T-helper 2 cell treated with Interferon-gamma antibody and Interleukin-4, amounts not matched to agents 100 ng/mL and 5 ng/mL, for 36 hours (primary cell): ENCODE data around the gene MOB3A. TPM values are rescaled to one million over a fixed set of nuclear protein-coding genes. Genes with fewer than 3 reads are reported as not detected.

Experiments
- intact Hi-C: fragments of 100-400 bp; cut with micrococcal nuclease; formaldehyde crosslinking; loops from one replicate; pipeline ENCODE4 v1.15.1; 2023
- total RNA-seq: library from RNA; stranded (reverse); gene quantifications from 2 replicates; pipeline ENCODE4 v1.2.3, GENCODE V29; 2022

The MOB3A gene
- total RNA-seq, 1 donor from 2014 or later: 239 TPM

DNA sequence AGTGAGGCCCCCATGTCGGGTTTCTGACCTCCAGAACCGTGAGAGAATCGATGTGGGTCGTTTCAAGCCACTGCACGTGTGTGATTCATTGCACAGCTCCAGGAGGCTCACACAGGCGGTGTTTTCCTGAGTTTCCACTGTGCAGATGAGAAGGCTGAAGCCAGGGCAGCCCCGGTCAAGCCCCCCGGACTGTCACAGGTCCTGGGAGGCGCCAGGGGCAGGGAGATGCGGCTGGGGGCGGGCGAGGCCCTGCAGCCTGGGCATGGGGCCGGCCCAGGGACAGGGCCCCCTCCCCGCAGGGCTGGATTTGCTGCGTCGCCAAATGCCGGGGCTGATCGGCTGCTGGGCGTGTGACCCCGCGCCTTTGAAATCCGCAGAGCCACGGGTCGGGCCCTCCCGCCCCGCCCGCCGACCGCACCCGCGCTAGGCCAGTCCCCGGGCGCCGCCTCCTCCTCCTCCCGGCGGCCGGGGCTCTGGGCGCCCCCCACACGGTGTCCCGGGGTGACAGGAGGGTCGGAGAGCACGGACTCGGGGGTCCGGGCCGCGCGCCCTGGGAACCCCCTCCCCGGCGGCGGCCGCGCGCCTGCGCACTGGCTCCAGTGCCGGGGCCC lies 35.1 kb downstream of the MOB3A start:
- intact Hi-C loops: loop anchor here (1.0 to 2.0 kb wide), 2 partner anchors 10 to 36 kb away; partner anchors contain the start of genes IZUMO4, MKNK2 and MOB3A

DNA sequence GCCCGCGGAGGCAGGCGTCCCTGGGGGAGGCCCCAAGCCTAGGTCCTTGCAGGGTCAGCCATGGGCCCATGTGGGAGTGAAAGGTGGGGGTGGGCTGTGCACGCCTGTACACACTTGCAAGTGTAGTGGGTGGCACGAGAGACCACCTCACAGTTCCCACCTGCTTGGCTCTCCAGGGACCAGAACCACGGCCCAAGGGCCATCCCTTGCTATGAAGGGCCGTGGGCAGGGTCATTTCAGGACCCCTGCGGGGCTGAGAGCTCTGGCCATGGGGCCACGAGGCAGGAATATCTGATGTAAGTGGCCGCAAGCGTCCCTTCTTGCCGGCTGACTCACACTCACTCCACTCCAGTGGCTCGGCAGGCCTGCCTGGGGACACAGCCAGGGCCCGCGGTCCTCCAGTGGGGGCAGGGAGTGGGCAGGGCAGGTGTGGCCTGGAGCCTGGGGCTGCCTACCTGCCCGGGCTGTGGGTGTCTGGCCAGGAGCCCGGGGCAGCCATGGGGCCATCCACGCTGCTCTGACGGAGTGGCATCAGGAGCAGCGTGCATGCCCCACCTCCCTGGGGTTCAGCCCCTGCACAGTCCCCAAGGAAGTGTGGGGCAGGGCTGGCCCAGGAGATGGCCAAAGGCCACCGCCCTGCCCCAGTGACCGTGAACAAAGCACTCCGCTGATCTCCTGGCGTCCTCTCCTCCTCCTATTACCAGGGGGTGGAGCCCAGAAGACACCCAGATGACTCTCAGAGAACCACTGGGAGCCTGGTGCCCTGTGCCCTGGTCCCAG lies 36.5 kb downstream of the MOB3A start:
- intact Hi-C loops: loop anchor here (2.0 kb wide), 1 partner anchor 37 kb away; the partner anchor contains the start of genes IZUMO4 and MOB3A

DNA sequence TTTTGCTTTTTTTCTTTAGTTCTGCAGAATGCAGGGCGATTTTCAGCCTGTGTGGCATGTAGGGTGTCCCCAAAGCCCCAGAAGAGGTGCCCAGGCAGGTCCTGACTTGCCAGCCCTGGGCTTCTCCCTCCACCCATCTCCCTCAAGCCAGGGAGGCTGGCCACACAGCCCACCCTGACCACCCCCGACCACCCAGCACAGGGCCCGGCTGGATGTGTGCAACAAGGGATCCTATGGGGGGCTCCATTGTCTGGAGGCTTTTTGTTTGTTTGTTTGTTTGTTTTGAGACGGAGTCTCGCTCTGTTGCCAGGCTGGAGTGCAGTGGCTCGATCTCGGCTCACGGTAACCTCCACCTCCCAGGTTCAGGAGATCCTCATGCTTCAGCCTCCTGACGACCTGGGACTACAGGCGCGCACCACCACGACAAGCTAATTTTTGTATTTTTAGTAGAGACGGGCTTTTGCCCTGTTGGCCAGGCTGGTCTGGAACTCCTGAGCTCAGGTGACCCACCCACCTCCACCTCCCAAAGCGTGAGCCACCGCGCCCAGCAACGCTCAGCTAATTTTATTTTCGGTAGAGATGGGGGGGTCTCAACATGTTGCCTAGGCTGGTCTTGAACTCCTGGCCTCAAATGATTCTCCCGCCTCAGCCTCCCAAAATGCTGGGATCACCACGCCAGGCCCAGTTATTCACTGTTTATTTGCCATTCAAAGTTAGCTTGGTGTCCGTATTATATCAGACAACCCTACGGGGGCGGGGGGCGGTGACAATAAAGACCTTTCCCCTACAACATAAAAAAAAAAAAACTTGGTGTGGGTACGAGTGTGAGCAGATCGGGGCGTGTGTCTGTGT lies 37.3 kb downstream of the MOB3A start:
- intact Hi-C loops: no loop called here

DNA sequence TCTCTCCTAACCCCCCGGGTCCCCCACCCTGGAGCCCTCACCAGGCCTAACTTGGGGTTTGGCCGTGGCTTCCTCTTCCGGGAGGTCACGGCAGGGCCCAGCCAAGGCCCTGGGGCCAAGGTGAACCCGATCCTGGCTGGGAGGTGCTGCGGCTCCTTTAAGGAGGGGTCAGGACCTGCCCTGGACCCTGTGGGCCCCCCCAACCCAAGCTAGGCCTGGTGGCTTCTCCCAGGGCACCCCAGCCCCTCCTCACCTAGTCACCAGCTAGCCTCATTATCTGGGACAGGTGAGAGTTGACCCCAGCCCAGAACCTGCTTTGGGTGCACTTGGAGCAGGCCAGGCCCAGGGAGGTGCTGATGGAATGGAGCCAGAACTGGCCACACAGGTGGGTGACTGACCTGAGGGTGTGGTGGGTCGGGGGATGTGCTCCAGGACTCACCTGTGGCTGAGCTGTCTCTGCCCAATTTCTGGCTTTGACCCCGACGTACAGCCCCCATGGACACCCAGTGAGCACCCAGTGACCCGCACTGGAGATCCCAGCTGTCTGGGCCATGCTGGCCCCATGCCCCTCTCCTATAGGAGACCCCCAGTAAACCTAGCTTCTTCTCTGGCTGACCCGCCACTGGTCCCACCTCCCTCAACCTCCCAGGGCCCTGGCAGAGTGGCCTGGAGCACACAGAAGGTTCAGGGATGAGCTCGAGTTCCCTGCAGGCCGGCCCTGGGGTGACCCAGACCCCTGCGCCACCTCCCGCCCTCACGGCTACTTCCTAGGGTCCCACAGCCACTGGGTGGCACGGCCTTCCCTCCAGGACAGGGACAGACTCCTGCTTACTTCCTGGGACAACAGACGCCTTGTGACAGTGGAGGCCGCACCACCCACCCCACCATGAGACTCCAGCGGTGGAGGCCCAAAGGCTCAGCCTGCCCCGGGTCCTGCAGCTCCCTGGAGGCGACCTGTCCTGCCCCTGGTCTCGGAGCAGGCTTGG lies 38.3 kb downstream of the MOB3A start:
- intact Hi-C loops: no loop called here

DNA sequence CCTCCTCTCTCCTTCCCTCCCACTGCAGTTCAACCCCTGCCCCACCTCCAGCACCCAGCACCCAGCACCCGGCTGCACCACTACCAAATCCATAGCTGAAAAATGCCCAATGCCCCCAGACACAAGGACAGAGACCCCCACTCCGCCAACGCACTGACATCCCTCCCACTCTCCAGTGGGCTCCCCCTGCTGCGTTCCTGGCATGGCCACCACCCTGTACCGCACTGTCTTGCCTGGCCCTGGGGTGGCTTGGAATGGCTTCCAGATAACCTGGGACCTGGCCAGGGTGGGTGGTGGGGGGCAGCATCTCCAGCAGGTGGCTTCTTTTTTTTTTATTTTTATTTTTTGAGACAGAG lies 39.3 kb downstream of the MOB3A start:
- intact Hi-C loops: no loop called here

DNA sequence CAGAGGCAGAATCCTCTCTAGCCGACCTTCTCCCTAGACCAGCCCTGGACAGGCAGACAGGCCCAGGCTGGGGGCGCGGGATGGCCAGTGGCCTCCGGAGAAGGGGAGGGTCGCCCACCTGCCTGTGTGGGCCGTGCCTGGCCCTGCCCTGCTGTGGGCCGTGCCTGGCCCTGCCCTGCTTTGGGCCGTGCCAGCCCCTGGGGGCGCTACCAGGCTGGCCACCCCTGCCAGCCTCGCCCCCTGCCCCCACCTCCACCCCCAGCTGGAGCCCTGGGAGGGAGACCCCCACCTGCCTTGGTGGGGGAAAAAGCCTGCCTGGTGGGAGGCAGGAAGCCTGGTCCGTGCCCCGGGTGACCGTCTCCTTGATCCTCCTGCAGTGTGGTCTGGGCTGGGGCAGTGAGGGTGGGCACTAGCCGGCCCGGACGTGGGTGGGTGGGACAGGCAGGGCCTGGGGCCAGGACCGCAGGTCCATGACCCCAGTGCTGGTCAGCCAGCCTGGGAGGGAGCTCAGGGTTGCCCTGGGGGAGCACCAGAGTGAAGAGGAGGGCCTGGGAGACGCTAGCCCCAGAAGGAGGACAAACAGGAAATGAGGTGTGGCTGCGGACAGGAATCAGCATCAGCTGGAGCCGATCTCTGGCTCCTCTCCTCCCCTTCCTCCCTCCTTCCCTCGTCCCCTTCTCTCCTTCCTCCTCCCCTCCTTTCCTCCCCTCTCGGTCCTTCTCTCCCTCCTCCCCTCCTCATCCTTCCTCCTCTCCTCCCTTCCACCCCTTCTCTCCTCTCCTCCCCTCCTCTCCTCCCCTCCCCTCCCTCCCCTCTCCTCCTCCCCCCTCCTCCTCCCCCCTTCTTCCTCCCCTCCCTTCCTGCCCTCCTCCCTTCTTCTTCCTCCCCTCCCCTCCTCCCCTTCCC lies 39.9 kb downstream of the MOB3A start:
- intact Hi-C loops: no loop called here

DNA sequence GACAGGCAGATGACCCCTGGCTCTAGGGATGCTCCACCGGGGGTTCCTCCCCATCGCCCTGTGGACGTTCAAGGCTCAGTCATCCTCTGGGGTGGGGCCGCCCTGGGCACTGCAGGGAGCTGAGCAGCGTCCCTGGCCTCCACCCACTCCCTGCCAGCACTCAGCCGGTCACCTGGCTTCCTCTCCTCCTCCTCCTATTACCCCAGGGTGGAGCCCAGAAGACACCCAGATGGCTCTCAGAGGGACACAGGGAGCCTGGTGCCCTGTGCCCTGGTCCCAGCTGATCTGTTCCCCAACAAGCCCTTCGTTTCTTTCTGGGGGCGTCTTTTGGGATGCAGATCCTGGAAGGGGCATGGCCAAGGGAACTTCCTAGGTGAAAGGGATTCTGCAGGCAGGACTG lies 41.4 kb downstream of the MOB3A start:
- intact Hi-C loops: loop anchor here (5.0 kb wide), 1 partner anchor 37 kb away; the partner anchor contains the start of gene BTBD2

DNA sequence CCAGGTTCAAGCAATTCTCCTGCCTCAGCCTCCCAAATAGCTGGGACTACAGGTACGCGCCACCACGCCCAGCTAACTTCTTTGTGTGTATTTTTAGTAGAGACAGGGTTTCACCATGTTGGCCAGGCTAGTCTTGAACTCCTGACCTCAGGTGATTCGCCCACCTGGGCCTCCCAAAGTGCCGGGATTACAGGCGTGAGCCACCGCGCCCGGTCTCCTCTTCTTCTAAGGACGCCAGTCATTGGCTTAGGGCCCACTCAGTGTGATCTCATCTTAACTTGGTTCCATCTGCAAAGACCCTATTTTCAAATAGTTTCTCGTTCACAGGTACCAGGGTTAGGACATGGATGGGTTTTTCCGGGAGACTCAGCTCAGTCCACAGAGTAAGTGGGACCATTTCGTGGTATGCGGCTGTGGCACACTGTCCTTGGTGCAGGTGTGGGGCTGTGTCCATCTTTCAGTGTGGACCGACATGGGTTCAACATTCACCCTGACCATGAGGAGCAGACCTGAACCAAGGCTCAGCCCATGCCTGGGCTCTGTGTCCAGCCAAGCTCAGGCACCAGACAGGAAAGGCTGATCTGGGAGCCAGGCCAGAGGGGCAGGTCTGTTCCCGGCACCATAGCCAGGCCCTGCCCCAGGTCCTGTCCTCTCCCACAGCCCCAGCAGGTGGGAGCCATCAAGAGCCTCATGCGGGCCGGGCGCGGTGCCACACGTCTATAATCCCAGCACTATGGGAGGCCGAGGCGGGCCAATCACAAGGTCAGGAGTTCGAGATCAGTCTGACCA lies 42.3 kb downstream of the MOB3A start:
- intact Hi-C loops: loop anchor here (5.0 kb wide), 1 partner anchor 36 kb away; the partner anchor contains the start of gene BTBD2

DNA sequence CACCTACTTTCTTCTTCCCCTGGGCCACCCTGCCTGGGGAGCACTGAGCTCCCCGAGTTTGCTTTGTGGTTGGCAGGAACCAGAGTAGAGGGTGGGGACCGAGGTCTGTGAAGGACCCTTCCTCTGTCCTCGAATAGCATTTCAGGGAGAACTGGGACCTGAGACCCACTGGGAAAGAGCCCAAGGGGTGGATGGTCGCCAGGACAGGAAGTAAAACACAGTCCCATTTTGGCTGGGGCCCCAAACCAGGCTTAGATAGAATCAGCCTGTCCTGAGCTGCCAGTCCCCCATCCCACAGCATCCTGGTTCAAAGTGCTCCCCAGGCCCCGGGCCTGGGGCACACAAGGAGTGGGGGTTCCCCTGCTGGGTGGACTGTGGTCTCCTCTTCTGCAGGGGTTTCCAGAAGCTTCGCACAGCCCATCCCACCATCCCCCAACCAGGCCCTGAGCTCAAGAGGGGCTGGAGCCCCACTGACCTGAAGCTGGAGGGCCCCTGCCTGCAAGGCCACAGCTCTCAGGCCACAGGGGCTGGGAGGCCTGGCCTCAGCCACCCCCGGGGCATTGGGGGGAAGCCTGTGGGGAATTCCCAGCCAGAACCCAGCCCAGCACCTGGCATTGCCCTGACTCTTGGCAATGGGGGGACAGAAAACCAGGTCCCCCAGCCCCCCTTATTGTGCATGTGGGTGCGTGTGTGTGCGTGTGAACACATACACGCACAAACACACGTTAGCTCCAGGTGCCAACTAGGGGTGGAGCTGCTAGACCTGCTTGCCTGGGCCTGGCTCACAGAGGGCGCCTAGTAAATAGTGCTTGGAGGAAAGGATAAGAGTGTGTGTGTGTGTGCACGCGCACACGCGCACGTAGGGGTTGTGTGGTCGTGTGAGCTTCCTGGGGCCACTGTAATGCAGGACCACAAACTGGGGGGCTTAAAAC lies 44.1 kb downstream of the MOB3A start:
- intact Hi-C loops: loop anchor here (1.0 to 5.0 kb wide), 5 partner anchors 9 to 45 kb away; partner anchors contain the start of genes BTBD2, IZUMO4 and MOB3A

DNA sequence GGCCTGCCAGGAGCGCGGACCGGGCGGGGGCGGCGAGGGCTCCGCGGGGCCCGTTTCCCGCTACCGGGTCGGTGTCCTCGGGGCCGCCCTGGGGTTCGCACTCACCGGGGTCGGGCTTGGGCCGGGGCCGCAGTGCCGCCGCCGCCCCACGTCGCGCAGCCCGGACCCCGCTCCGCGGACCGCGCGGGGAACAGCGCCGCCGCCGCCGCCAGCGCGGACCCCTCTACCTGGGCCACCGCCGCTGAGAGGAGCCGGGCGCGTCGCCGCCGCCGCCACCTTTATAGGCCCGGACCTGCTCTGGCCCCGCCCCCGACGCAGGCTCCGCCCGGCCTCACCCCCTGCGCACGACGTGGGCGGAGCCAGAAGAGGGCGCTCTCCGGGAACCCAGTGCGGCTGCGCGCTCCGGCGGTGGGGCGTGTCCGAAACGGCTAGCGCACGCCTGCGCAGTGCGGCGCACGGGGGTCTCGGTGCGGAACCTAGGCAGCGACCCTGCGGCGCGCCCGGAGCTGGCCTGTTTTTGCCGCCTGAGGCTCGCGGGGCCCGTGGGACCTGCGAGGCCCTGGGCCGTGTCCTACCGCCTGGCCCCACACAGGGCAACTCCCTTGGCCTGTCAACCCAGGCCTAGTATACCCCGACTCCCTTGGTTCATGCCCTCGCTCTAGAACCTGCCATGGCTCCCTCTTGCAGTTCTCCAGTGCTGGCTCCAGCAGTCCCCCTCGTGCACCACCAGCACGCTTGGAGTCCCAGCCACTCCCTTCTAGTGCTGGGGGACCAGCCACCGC lies 44.9 kb downstream of the MOB3A start, which contains the start of gene MKNK2:
MKNK2 (minus strand) TSS at position 254 of the 782 bp plus-strand sequence. CDS start 393 bp downstream, outside the sequence.
- intact Hi-C loops: loop anchor here (1.0 to 5.0 kb wide), 5 partner anchors 9 to 46 kb away; partner anchors contain the start of genes BTBD2, IZUMO4 and MOB3A

DNA sequence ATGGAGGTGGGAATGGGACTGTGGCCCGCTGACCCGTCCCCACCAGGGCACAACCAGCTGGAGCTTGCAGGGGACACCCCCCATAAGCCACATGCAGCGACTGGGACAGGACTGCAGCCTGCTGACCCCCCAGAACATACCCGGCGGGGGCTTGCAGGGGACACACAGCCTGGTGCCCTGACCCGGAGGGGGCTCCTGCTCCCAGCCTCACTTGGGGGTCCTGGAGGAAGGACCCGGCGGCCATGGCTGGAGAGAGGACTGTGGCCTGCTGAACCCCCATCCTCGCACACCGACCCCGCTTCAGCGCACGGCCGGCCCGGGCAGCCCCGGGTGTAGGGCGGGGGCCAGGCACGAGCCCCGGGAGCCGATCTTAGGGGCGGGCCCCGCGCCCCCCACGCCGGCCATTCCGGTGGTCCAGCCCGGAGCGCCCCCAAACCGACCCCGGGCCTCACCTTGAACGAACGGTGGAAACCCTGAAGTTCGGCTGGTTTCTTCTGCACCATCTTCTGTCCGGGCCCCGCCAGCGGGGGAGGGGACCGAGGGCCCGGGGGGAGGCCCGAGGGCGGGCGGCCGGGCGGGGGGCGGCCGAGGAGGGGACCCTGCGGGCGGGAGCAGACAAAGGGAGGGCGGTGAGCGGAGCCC lies 45.7 kb downstream of the MOB3A start:
- intact Hi-C loops: loop anchor here (2.0 to 5.0 kb wide), 3 partner anchors 32 to 46 kb away; partner anchors contain the start of genes BTBD2, IZUMO4 and MOB3A

DNA sequence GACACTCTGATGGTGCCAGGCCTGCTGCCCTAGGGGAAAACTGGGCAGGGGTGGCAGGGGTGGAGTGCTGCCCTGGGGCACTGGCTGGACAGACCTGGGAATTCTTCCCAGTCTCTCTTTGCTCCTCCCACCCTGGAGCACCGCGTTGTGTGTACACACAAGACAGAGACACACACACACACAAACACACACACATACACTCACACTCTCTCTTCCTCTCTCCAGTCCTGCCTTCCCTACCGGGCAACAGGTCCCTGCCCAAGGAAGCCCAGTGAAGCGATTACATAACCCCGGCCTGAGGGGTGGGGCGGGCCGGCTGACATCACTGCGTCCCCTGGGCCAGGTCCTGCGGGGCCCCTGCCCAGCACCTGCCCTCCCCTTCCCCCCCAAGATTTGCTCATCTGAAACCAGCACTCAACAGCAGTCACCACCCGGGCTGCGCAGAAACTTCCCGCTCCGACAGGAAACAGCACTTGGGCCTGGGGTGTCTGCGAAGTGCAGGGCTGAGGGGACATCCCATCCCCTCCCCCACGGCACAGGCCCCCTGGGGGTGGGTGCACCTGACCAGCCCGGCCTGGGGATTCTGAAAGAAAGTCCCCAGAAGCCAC lies 46.3 kb downstream of the MOB3A start:
- intact Hi-C loops: loop anchor here (2.0 to 5.0 kb wide), 3 partner anchors 33 to 47 kb away; partner anchors contain the start of genes BTBD2, IZUMO4 and MOB3A

DNA sequence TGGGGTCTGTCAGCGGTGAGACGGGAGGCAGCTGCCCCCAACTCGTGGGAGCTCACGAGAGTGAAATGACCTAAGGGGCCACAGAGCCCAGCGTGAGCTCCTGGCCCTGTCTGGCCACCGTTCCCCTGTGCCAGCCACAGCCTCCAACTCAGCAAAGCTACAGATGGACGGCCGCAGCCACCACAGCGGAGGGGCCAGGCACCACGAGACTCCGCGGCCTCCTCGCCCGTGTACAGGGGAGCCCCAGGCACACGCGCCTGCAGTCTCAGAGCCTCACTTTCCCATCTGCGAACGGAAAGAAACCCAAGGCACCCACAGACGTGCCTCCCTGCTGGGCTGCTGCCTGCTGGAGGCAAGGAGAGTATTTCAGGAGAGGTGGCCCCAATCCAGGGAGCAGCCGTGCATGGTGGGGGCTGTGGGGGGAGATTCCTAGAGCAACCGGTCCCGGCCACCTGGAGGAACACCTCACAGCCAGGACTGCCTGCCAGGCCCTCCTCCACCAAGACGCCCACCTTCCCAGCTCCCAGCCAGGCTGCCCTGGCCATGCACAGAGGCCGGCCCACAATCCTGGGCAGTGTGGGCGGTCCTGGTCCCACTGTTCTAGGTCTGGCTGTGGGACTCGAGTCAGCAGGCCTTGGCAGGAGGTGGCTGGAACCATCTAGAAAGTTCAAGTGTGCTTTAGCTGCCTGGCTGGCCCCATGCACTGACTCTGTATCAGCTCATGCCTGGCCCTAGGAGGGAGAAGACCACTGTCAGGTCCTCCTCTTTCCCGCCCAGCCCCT lies 47.0 kb downstream of the MOB3A start:
- intact Hi-C loops: no loop called here
